CD8-positive, alpha-beta memory T cell (primary cell): ENCODE data around the gene LIPC. TPM values are rescaled to one million over a fixed set of nuclear protein-coding genes. Genes with fewer than 3 reads are reported as not detected.

ENCODE experiments used
- CTCF ChIA-PET: fragments of 350-600 bp; sonication (Branson Sonifier 250); formaldehyde crosslinking; loops from one replicate; lab custom pipeline; 2021; ENCODE audit warnings: antibody characterized with exemption; lab: Charles Lee
- POLR2A ChIA-PET: fragments of 350-600 bp; sonication (Branson Sonifier 250); formaldehyde crosslinking; loops from one replicate; lab custom pipeline; 2021; ENCODE audit warnings: antibody characterized with exemption; lab: Charles Lee
- DNase-seq, 5 donors: peaks; one replicate each; pipeline versions ENCODE4 v3.0.0 to v3.0.0-alpha.2; 2020 to 2022; ENCODE audit warnings: mixed read lengths in 1 of 5
- H3K27ac ChIP-seq: one replicate; pipeline ENCODE4 v1.7.0; 2013; ENCODE audit warnings: low read depth, mild to moderate bottlenecking, low read length, moderate library complexity
- H3K27me3 ChIP-seq: 2 replicates; pipeline ENCODE4 v1.7.0; 2013; ENCODE audit warnings: low read length, mild to moderate bottlenecking; ENCODE audit not compliant: insufficient read depth, poor library complexity, severe bottlenecking
- H3K36me3 ChIP-seq: 2 replicates; pipeline ENCODE4 v1.7.0; 2013; ENCODE audit warnings: mild to moderate bottlenecking, low read length, moderate library complexity; ENCODE audit not compliant: insufficient read depth
- H3K4me1 ChIP-seq: 2 replicates; pipeline ENCODE4 v1.7.0; 2013; ENCODE audit warnings: mild to moderate bottlenecking, low read length, moderate library complexity; ENCODE audit not compliant: insufficient read depth
- H3K4me3 ChIP-seq: 2 replicates; pipeline ENCODE4 v1.7.0; 2013; ENCODE audit warnings: mild to moderate bottlenecking, low read length
- H3K9me3 ChIP-seq: 2 replicates; pipeline ENCODE4 v1.7.0; 2013; ENCODE audit warnings: mild to moderate bottlenecking, low read length
- H3K27ac Mint-ChIP-seq, 8 donors: one replicate each; pipeline ENCODE4 v1.8.0; 2020 to 2021; ENCODE audit warnings: mixed read lengths in 8 of 8, mild to moderate bottlenecking in 6 of 8, inconsistent platforms in 3 of 8, moderate library complexity in 3 of 8
- H3K27me3 Mint-ChIP-seq, 2 donors: one replicate each; pipeline ENCODE4 v1.8.0; 2020 to 2021; ENCODE audit warnings: mixed read lengths in 2 of 2, mild to moderate bottlenecking in 1 of 2, moderate library complexity in 1 of 2
- H3K36me3 Mint-ChIP-seq, 3 donors: one replicate each; pipeline ENCODE4 v1.8.0; 2020 to 2021; ENCODE audit warnings: mixed read lengths in 3 of 3, inconsistent platforms in 1 of 3, mild to moderate bottlenecking in 1 of 3
- H3K4me1 Mint-ChIP-seq, 3 donors: one replicate each; pipeline ENCODE4 v1.8.0; 2020 to 2021; ENCODE audit warnings: mixed read lengths in 3 of 3, inconsistent platforms in 1 of 3, mild to moderate bottlenecking in 1 of 3
- H3K4me3 Mint-ChIP-seq, 7 donors: one replicate each; pipeline ENCODE4 v1.8.0; 2020 to 2021; ENCODE audit warnings: mixed read lengths in 7 of 7, mild to moderate bottlenecking in 6 of 7, moderate library complexity in 4 of 7, inconsistent platforms in 2 of 7
- H3K9me3 Mint-ChIP-seq, 5 donors: one replicate each; pipeline ENCODE4 v1.8.0; 2020 to 2022; ENCODE audit warnings: mixed read lengths in 5 of 5, mild to moderate bottlenecking in 3 of 5, moderate library complexity in 2 of 5, inconsistent platforms in 1 of 5
- polyA plus RNA-seq: library from polyadenylated mRNA; unstranded; fragments of 300-500 nt; fragmentation: Illumina TruSeq; gene quantifications from one replicate; pipeline ENCODE4 v1.2.3, GENCODE V29; 2021
- total RNA-seq, 2 experiments: library from RNA; stranded (reverse); gene quantifications; one replicate each; pipeline ENCODE4 v1.2.3, GENCODE V29; 2021

The LIPC gene
- total and polyA plus RNA-seq, 3 experiments from 2014 or later = 0.28 to 1.5 (median 0.47) TPM

- no peak overlapping the region for H3K4me3 ChIP-seq
- peak overlapping the region in 4 of 8 donors; percentile 48 to 96 (median 67) for H3K27ac Mint-ChIP-seq
- peaks cover 0 to 2% (median 0%) of the 10 kb centered on the region in 5 donors for H3K9me3 Mint-ChIP-seq
- peak in 1 of 5 donors; percentile 11 for DNase-seq
- peak overlapping the region in 2 of 7 donors; percentile 19 to 43 for H3K4me3 Mint-ChIP-seq
- H3K9me3 ChIP-seq = no peaks in the 10 kb centered on the region
- CTCF ChIA-PET = no interaction called here
- H3K27me3 ChIP-seq = no peaks in the 10 kb centered on the region
- H3K4me1 Mint-ChIP-seq = peaks cover 33 to 54% (median 47%) of the 10 kb centered on the region in 3 donors
- POLR2A ChIA-PET = interaction anchor here (0.6 kb wide), 1 partner anchor 418 kb away, joined by 3 read pairs; the partner anchor contains the start of gene SLTM
- peaks cover 32% of the 10 kb centered on the region for H3K4me1 ChIP-seq
- peaks cover 0 to 7% (median 3%) of the 10 kb centered on the region in 3 donors for H3K36me3 Mint-ChIP-seq
- no peak overlapping the region for H3K27ac ChIP-seq
- H3K36me3 ChIP-seq = no peaks in the 10 kb centered on the region
- H3K27me3 Mint-ChIP-seq = peaks cover 0 to 3% of the 10 kb centered on the region in 2 donors
These were observed 84.0 kb downstream of the LIPC start for GRCh38 chr15:58515807-58516206.

GRCh38 chr15:58517252-58517681, 85.5 kb downstream of the LIPC start:
- ChIA-PET POLR2A (no interaction called here), CTCF (interaction anchor here (1.1 kb wide), 1 partner anchor 10 kb away, joined by 3 read pairs; no protein-coding TSS in a partner anchor)
- Mint-ChIP-seq H3K4me1 (peaks cover 35 to 61% (median 47%) of the 10 kb centered on the region in 3 donors), H3K9me3 (peaks cover 0 to 2% (median 0%) of the 10 kb centered on the region in 5 donors), H3K27ac (peak overlapping the region in 5 of 8 donors; percentile 47 to 92 (median 55)), H3K4me3 (peak overlapping the region in 1 of 7 donors; percentile 39), H3K27me3 (peaks cover 2 to 7% of the 10 kb centered on the region in 2 donors), H3K36me3 (peaks cover 0 to 7% (median 3%) of the 10 kb centered on the region in 3 donors)
- Histone ChIP-seq H3K36me3 (no peaks in the 10 kb centered on the region), H3K9me3 (no peaks in the 10 kb centered on the region), H3K4me1 (peaks cover 32% of the 10 kb centered on the region), H3K27ac (peak overlapping the region; percentile 1), H3K4me3 (no peak overlapping the region), H3K27me3 (no peaks in the 10 kb centered on the region)
- peak in 1 of 5 donors; percentile 60 for DNase-seq

- no peaks in the 10 kb centered on the region for H3K36me3 ChIP-seq
- H3K27ac ChIP-seq = peak overlapping the region; percentile 1
- Mint-ChIP-seq H3K9me3 (peaks cover 0 to 2% (median 0%) of the 10 kb centered on the region in 5 donors), H3K27me3 (peaks cover 3 to 7% of the 10 kb centered on the region in 2 donors), H3K4me1 (peaks cover 35 to 61% (median 47%) of the 10 kb centered on the region in 3 donors), H3K4me3 (peak overlapping the region in 3 of 7 donors; percentile 19 to 39 (median 23)), H3K27ac (peak overlapping the region in 7 of 8 donors; percentile 47 to 92 (median 55)), H3K36me3 (peaks cover 0 to 7% (median 3%) of the 10 kb centered on the region in 3 donors)
- DNase-seq = peak in 1 of 5 donors; percentile 11
- POLR2A ChIA-PET = no interaction called here
- H3K4me3 ChIP-seq = no peak overlapping the region
- CTCF ChIA-PET = interaction anchor here (1.1 kb wide), 1 partner anchor 11 kb away, joined by 3 read pairs; no protein-coding TSS in a partner anchor
- H3K27me3 ChIP-seq = no peaks in the 10 kb centered on the region
- H3K9me3 ChIP-seq = no peaks in the 10 kb centered on the region
- peaks cover 32% of the 10 kb centered on the region for H3K4me1 ChIP-seq
These were observed 86.1 kb downstream of the LIPC start for GRCh38 chr15:58517682-58518525.

- Histone ChIP-seq H3K9me3 (no peaks in the 10 kb centered on the region), H3K4me1 (peaks cover 32% of the 10 kb centered on the region), H3K27ac (no peak overlapping the region), H3K27me3 (no peaks in the 10 kb centered on the region), H3K4me3 (no peak overlapping the region), H3K36me3 (no peaks in the 10 kb centered on the region)
- Mint-ChIP-seq H3K4me1 (peaks cover 35 to 61% (median 47%) of the 10 kb centered on the region in 3 donors), H3K36me3 (peaks cover 0 to 7% (median 3%) of the 10 kb centered on the region in 3 donors), H3K9me3 (peaks cover 0 to 2% (median 0%) of the 10 kb centered on the region in 5 donors), H3K27ac (peak overlapping the region in 5 of 8 donors; percentile 47 to 92 (median 62)), H3K27me3 (peaks cover 3 to 7% of the 10 kb centered on the region in 2 donors), H3K4me3 (peak overlapping the region in 2 of 7 donors; percentile 16 to 19)
- ChIA-PET POLR2A (no interaction called here), CTCF (no interaction called here)
- peak in 1 of 5 donors; percentile 71 for DNase-seq
These were observed 86.8 kb downstream of the LIPC start for GRCh38 chr15:58518626-58519025.

GRCh38 chr15:58519516-58519915, 87.7 kb downstream of the LIPC start:
- ChIA-PET CTCF (no interaction called here), POLR2A (interaction anchor here (0.6 kb wide), 1 partner anchor 75 kb away, joined by 3 read pairs; no protein-coding TSS in a partner anchor)
- H3K36me3 ChIP-seq = no peaks in the 10 kb centered on the region
- Mint-ChIP-seq H3K9me3 (peaks cover 0 to 2% (median 0%) of the 10 kb centered on the region in 5 donors), H3K27me3 (peaks cover 3 to 7% of the 10 kb centered on the region in 2 donors), H3K4me3 (peak overlapping the region in 1 of 7 donors; percentile 13), H3K27ac (peak overlapping the region in 2 of 8 donors; percentile 35 to 87), H3K4me1 (peaks cover 35 to 61% (median 47%) of the 10 kb centered on the region in 3 donors), H3K36me3 (peaks cover 0 to 7% (median 3%) of the 10 kb centered on the region in 3 donors)
- DNase-seq = no peak
- no peaks in the 10 kb centered on the region for H3K27me3 ChIP-seq
- H3K4me3 ChIP-seq = no peak overlapping the region
- H3K4me1 ChIP-seq = peaks cover 32% of the 10 kb centered on the region
- no peaks in the 10 kb centered on the region for H3K9me3 ChIP-seq
- no peak overlapping the region for H3K27ac ChIP-seq

- Mint-ChIP-seq H3K4me3 (peak overlapping the region in 2 of 7 donors; percentile 18 to 42), H3K27me3 (peaks cover 3 to 7% of the 10 kb centered on the region in 2 donors), H3K9me3 (peaks cover 0 to 2% (median 0%) of the 10 kb centered on the region in 5 donors), H3K4me1 (peaks cover 34 to 54% (median 42%) of the 10 kb centered on the region in 3 donors), H3K27ac (peak overlapping the region in 4 of 8 donors; percentile 27 to 87 (median 76)), H3K36me3 (peaks cover 0 to 4% (median 3%) of the 10 kb centered on the region in 3 donors)
- ChIA-PET POLR2A (no interaction called here), CTCF (no interaction called here)
- H3K9me3 ChIP-seq = no peaks in the 10 kb centered on the region
- no peaks in the 10 kb centered on the region for H3K36me3 ChIP-seq
- H3K4me3 ChIP-seq = no peak overlapping the region
- no peaks in the 10 kb centered on the region for H3K27me3 ChIP-seq
- no peak for DNase-seq
- H3K27ac ChIP-seq = peak overlapping the region; percentile 70
- H3K4me1 ChIP-seq = peaks cover 32% of the 10 kb centered on the region
These were observed 88.7 kb downstream of the LIPC start for GRCh38 chr15:58520464-58520863.

GRCh38 chr15:58520936-58521292, 89.1 kb downstream of the LIPC start:
- H3K9me3 Mint-ChIP-seq = peaks cover 0 to under 1% (median 0%) of the 10 kb centered on the region in 5 donors
- Histone ChIP-seq H3K4me3 (no peak overlapping the region), H3K4me1 (peaks cover 27% of the 10 kb centered on the region), H3K27ac (peak overlapping the region; percentile 70), H3K27me3 (no peaks in the 10 kb centered on the region), H3K36me3 (no peaks in the 10 kb centered on the region), H3K9me3 (no peaks in the 10 kb centered on the region)
- DNase-seq = no peak
- H3K4me3 Mint-ChIP-seq = peak overlapping the region in 1 of 7 donors; percentile 32
- peaks cover 0 to 3% (median under 1%) of the 10 kb centered on the region in 3 donors for H3K36me3 Mint-ChIP-seq
- H3K4me1 Mint-ChIP-seq = peaks cover 30 to 49% (median 37%) of the 10 kb centered on the region in 3 donors
- POLR2A ChIA-PET = no interaction called here
- H3K27me3 Mint-ChIP-seq = peaks cover 3 to 7% of the 10 kb centered on the region in 2 donors
- CTCF ChIA-PET = no interaction called here
- peak overlapping the region in 2 of 8 donors; percentile 27 to 61 for H3K27ac Mint-ChIP-seq
